Loucy (cell line): Measurements from ENCODE around the gene SRD5A1.

Source experiments
- H2AFZ ChIP-seq: fragments of 200-600 bp; sonication (generic); 2 replicates; pipeline ENCODE4 v1.6.0; 2016; ENCODE audit warnings: antibody characterized with exemption, mild to moderate bottlenecking, low read length, moderate library complexity
- H3F3A ChIP-seq: fragments of 200-600 bp; 2 replicates; pipeline ENCODE4 v1.6.0; 2016; ENCODE audit warnings: antibody characterized with exemption, low read depth, mild to moderate bottlenecking
- H3K27me3 ChIP-seq: fragments of 200-600 bp; sonication (generic); 2 replicates; pipeline ENCODE4 v1.6.1; 2014; ENCODE audit warnings: low read length, mild to moderate bottlenecking; ENCODE audit not compliant: insufficient read depth, poor library complexity, severe bottlenecking
- H3K36me3 ChIP-seq: fragments of 200-600 bp; sonication (generic); 2 replicates; pipeline ENCODE4 v1.6.1; 2016; ENCODE audit warnings: low read length; ENCODE audit not compliant: insufficient read depth
- H3K4me1 ChIP-seq: fragments of 200-600 bp; sonication (generic); 2 replicates; pipeline ENCODE4 v1.5.1; 2014; ENCODE audit warnings: low read length, mild to moderate bottlenecking; ENCODE audit not compliant: insufficient read depth, poor library complexity, severe bottlenecking
- H3K4me2 ChIP-seq: fragments of 200-600 bp; sonication (generic); 2 replicates; pipeline ENCODE4 v1.6.0; 2014; ENCODE audit warnings: antibody characterized with exemption, low read length, low read depth, mild to moderate bottlenecking; ENCODE audit not compliant: poor library complexity, severe bottlenecking
- H3K4me3 ChIP-seq: fragments of 200-600 bp; sonication (generic); 2 replicates; pipeline ENCODE4 v1.5.1; 2014; ENCODE audit warnings: low read length, mild to moderate bottlenecking, mixed read lengths; ENCODE audit not compliant: poor library complexity, severe bottlenecking
- H3K79me2 ChIP-seq: fragments of 200-600 bp; sonication (generic); 2 replicates; pipeline ENCODE4 v1.6.1; 2014; ENCODE audit warnings: low read length; ENCODE audit not compliant: insufficient read depth
- H3K9ac ChIP-seq: fragments of 200-600 bp; sonication (generic); 2 replicates; pipeline ENCODE4 v1.6.0; 2014; ENCODE audit warnings: mild to moderate bottlenecking, low read depth, low read length, moderate library complexity; ENCODE audit not compliant: poor library complexity, severe bottlenecking
- H3K9me2 ChIP-seq: fragments of 200-600 bp; sonication (generic); replicated peaks from 2 replicates; pipeline ENCODE4 v1.6.1; 2016; ENCODE audit warnings: low read depth, low read length, mixed read lengths
- H3K9me3 ChIP-seq: fragments of 200-600 bp; sonication (generic); 2 replicates; pipeline ENCODE4 v1.6.1; 2014; ENCODE audit warnings: mild to moderate bottlenecking, antibody characterized with exemption, low read length, low read depth; ENCODE audit not compliant: insufficient read depth
- H4K20me1 ChIP-seq: fragments of 200-600 bp; sonication (generic); 2 replicates; pipeline ENCODE4 v1.6.0; 2014; ENCODE audit warnings: antibody characterized with exemption, low read length, mild to moderate bottlenecking; ENCODE audit not compliant: insufficient read depth, poor library complexity, severe bottlenecking
- EZH2phosphoT487 ChIP-seq: fragments of 200-600 bp; IDR thresholded peaks from 2 replicates; pipeline ENCODE4 v1.6.1; 2018; ENCODE audit warnings: antibody characterized with exemption, mild to moderate bottlenecking, moderate library complexity, borderline replicate concordance
- TF ChIP-seq, protein P1 (sequence below): fragments of 200-600 bp; sonication (generic); conservative IDR thresholded peaks from 2 replicates; pipeline ENCODE4 v1.5.1; 2014; ENCODE audit warnings: mild to moderate bottlenecking, antibody characterized with exemption, low read length

SRD5A1 gene

DNA sequence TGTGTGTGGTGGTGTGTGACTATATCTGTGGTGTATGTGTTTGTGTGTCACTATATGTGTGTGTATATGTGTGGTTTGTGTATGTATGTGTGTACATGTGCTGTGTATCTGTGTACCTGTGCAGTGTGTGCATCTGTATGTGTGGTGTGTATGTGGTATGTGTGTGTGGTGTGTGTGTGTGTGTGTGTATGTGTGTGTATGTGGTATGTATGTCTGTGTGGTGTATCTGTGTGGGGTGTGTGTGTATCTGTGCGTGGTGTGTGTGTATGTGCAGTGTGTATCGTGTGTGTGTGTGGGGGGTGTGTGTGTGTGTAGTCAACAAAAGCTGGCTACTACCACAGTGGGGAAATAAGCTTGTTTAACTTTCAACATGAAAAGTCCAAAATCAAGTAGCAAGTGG, 48.4 kb downstream of the SRD5A1 start:
- no peaks in the 10 kb centered on the region for H4K20me1 ChIP-seq
- no peaks in the 10 kb centered on the region for H3K4me1 ChIP-seq
- H2AFZ ChIP-seq, result no peak overlapping the region
- no peaks in the 10 kb centered on the region for H3K27me3 ChIP-seq
- H3K4me3 ChIP-seq, result no peak overlapping the region
- no peaks in the 10 kb centered on the region; the same call in 1 of the 2 replicates for H3K9me3 ChIP-seq
- no peaks in the 10 kb centered on the region for H3F3A ChIP-seq
- no peaks in the 10 kb centered on the region for H3K9me2 ChIP-seq
- TF ChIP-seq, protein P1, sequence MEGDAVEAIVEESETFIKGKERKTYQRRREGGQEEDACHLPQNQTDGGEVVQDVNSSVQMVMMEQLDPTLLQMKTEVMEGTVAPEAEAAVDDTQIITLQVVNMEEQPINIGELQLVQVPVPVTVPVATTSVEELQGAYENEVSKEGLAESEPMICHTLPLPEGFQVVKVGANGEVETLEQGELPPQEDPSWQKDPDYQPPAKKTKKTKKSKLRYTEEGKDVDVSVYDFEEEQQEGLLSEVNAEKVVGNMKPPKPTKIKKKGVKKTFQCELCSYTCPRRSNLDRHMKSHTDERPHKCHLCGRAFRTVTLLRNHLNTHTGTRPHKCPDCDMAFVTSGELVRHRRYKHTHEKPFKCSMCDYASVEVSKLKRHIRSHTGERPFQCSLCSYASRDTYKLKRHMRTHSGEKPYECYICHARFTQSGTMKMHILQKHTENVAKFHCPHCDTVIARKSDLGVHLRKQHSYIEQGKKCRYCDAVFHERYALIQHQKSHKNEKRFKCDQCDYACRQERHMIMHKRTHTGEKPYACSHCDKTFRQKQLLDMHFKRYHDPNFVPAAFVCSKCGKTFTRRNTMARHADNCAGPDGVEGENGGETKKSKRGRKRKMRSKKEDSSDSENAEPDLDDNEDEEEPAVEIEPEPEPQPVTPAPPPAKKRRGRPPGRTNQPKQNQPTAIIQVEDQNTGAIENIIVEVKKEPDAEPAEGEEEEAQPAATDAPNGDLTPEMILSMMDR, result no peak
- TF ChIP-seq EZH2phosphoT487, result no peak
- H3K9ac ChIP-seq, result no peak overlapping the region
- H3K4me2 ChIP-seq, result no peak overlapping the region
- no peaks in the 10 kb centered on the region for H3K79me2 ChIP-seq
- H3K36me3 ChIP-seq, result no peaks in the 10 kb centered on the region

DNA sequence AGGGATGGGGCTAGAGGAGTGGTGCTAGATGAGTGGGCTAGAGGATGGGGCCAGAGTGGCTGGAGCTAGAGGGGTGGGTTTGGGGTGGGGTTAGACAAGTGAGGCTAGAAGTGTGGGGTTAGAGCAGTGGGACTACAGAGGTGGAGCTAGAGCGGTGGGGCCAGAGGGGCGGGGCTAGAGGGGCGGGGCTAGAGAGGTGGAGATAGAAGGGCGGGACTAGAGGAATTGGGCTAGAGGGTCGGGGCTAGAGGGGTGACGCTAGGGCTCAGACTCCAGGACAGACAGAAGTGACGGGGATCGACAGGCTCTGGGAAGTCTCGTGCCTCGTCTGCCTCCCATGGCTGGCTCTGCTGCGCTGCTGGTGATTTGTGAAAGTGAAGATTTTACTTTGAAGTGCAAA, 49.0 kb downstream of the SRD5A1 start:
- Histone ChIP-seq H3K4me3 (no peak overlapping the region), H3K4me2 (no peak overlapping the region)
- TF ChIP-seq, protein P1, result no peak
- TF ChIP-seq EZH2phosphoT487, result no peak

DNA sequence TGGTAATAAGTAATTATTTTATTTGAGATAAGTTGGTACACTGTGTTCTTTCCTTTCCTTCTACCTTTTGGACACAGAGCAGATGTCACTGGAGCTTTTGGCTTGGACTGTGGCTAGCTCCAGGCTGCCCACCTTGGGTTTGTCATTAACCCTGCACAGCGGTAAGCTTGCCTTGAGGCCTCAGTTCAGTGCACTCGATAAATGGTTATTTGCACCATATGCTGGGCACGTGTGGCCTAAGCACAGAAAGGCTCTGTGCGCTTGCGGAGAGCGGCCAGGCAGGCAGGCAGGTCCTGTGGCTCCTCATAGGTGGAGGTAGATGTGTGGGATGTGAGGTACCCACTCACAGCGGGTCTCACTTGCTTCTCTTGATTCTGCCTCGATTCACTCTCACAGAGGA, 50.0 kb downstream of the SRD5A1 start:
- TF ChIP-seq EZH2phosphoT487, result no peak
- Histone ChIP-seq H3K9me2 (no peaks in the 10 kb centered on the region), H2AFZ (no peak overlapping the region), H3K36me3 (no peaks in the 10 kb centered on the region), H3K27me3 (no peaks in the 10 kb centered on the region), H3K4me2 (no peak overlapping the region), H4K20me1 (no peaks in the 10 kb centered on the region), H3K4me3 (no peak overlapping the region), H3K9me3 (no peaks in the 10 kb centered on the region; the same call in 1 of the 2 replicates), H3K79me2 (no peaks in the 10 kb centered on the region), H3K9ac (no peak overlapping the region), H3K4me1 (no peaks in the 10 kb centered on the region), H3F3A (no peaks in the 10 kb centered on the region)

More for the DNA sequence above, 49.0 kb downstream of the SRD5A1 start:
- Histone ChIP-seq H3K9me3 (no peaks in the 10 kb centered on the region; the same call in 1 of the 2 replicates), H3K9me2 (no peaks in the 10 kb centered on the region), H3K9ac (no peak overlapping the region), H3K4me1 (no peaks in the 10 kb centered on the region), H3K27me3 (no peaks in the 10 kb centered on the region), H4K20me1 (no peaks in the 10 kb centered on the region), H3K79me2 (no peaks in the 10 kb centered on the region), H3F3A (no peaks in the 10 kb centered on the region), H3K36me3 (no peaks in the 10 kb centered on the region), H2AFZ (no peak overlapping the region)

DNA sequence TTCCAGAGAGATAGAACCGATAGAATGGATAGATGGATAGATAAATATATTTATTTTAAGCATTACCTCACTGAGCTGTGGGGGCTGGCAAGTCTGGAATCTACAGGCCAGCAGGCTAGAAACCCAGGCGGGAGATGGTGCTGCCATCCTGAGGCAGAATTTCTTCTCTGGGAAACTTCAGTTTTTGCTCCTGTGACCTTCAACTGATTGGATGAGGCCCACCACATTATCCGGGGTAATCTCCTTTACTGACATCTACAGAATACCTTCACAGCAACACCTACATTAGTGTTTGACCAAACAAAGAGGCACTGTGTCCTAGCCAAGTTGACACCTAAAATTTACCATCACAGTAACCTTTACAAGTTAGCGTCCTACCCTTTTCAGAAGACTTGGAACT, 50.8 kb downstream of the SRD5A1 start:
- H3K79me2 ChIP-seq, result no peaks in the 10 kb centered on the region
- TF ChIP-seq EZH2phosphoT487, result no peak
- TF ChIP-seq, protein P1, result no peak

More for the DNA sequence above, 50.8 kb downstream of the SRD5A1 start:
- no peak overlapping the region for H3K4me2 ChIP-seq
- no peaks in the 10 kb centered on the region for H3K36me3 ChIP-seq
- H3K9me3 ChIP-seq, result no peaks in the 10 kb centered on the region; the same call in 1 of the 2 replicates
- no peak overlapping the region for H3K9ac ChIP-seq
- no peak overlapping the region for H2AFZ ChIP-seq
- no peaks in the 10 kb centered on the region for H3K4me1 ChIP-seq
- no peak overlapping the region for H3K4me3 ChIP-seq
- no peaks in the 10 kb centered on the region for H4K20me1 ChIP-seq
- no peaks in the 10 kb centered on the region for H3K27me3 ChIP-seq
- H3F3A ChIP-seq, result no peaks in the 10 kb centered on the region
- no peaks in the 10 kb centered on the region for H3K9me2 ChIP-seq
